ENCODE data around the gene GNG7. TPM values are rescaled to one million over a fixed set of nuclear protein-coding genes. Genes with fewer than 3 reads are reported as not detected.

The GNG7 gene
- total and polyA plus RNA-seq, 2 experiments from 2014 or later: 0.11 to 0.13 TPM

GRCh38 chr19:2477732-2478191, 224.7 kb downstream of the GNG7 start:
- WGBS, 2 experiments (ENCODE audit: low coverage in 1 of 2, low lambda C conversion rate in 2 of 2, missing lambda C conversion rate in 2 of 2): 1 to 2% methylated on average over 21 of the region's 21 CpGs
- in situ Hi-C loops (cut with MboI): no loop called here
- no peak for TF ChIP-seq EZH2phosphoT487 (IDR thresholded peaks at IDR 0.05; ENCODE audit: insufficient read depth, low read depth)
- no peak for TF ChIP-seq EZH2 (IDR thresholded peaks at IDR 0.05; ENCODE audit: insufficient read depth, poor library complexity, severe bottlenecking)

GRCh38 chr19:2477141-2477710, 225.3 kb downstream of the GNG7 start:
- H3K36me3 ChIP-seq (ENCODE audit: low read depth): peaks cover 11% of the 10 kb centered on the region
- H3K9me2 ChIP-seq (ENCODE audit: insufficient read depth): no peaks in the 10 kb centered on the region
- no peak overlapping the region for H2AFZ ChIP-seq
- peak overlapping the region; percentile 98 for H3K9ac ChIP-seq
- peak; percentile 63 for DNase-seq
- no peaks in the 10 kb centered on the region for H4K20me1 ChIP-seq (ENCODE audit: insufficient read depth)
- H3K4me1 ChIP-seq (ENCODE audit: insufficient read depth): no peaks in the 10 kb centered on the region
- H3K79me2 ChIP-seq (ENCODE audit: insufficient read depth): peaks cover 32% of the 10 kb centered on the region
- H3K4me2 ChIP-seq (ENCODE audit: unreplicated experiment): peak overlapping the region; percentile 94
- H3K27ac ChIP-seq: peak overlapping the region; percentile 93
- no peak for TF ChIP-seq EZH2 (IDR thresholded peaks at IDR 0.05; ENCODE audit: insufficient read depth, poor library complexity, severe bottlenecking)
- TF ChIP-seq EZH2phosphoT487 (IDR thresholded peaks at IDR 0.05; ENCODE audit: insufficient read depth, low read depth): no peak
- 0% methylated on average over 22 to 26 of the region's 27 CpGs for WGBS, 2 experiments (ENCODE audit: low coverage in 1 of 2, low lambda C conversion rate in 2 of 2, missing lambda C conversion rate in 2 of 2)
- in situ Hi-C loops (cut with MboI): no loop called here
- H3K9me3 ChIP-seq (ENCODE audit: low read depth): no peaks in the 10 kb centered on the region
- H3K4me3 ChIP-seq: peak overlapping the region; percentile 100
- no peaks in the 10 kb centered on the region for H3K27me3 ChIP-seq (replicated peaks; ENCODE audit: insufficient read depth)
- peaks cover 32% of the 10 kb centered on the region for H3F3A ChIP-seq (ENCODE audit: insufficient read depth)

More at GRCh38 chr19:2477732-2478191, 224.7 kb downstream of the GNG7 start:
- peaks cover 32% of the 10 kb centered on the region for H3K79me2 ChIP-seq (ENCODE audit: insufficient read depth)
- H3F3A ChIP-seq (ENCODE audit: insufficient read depth): peaks cover 32% of the 10 kb centered on the region
- peak overlapping the region; percentile 98 for H3K9ac ChIP-seq
- H3K4me2 ChIP-seq (ENCODE audit: unreplicated experiment): peak overlapping the region; percentile 94
- H2AFZ ChIP-seq: no peak overlapping the region
- peaks cover 11% of the 10 kb centered on the region for H3K36me3 ChIP-seq (ENCODE audit: low read depth)
- DNase-seq: peak; percentile 64
- no peaks in the 10 kb centered on the region for H3K9me2 ChIP-seq (ENCODE audit: insufficient read depth)
- peak overlapping the region; percentile 93 for H3K27ac ChIP-seq
- no peaks in the 10 kb centered on the region for H3K4me1 ChIP-seq (ENCODE audit: insufficient read depth)
- no peaks in the 10 kb centered on the region for H3K9me3 ChIP-seq (ENCODE audit: low read depth)
- peak overlapping the region; percentile 100 for H3K4me3 ChIP-seq
- no peaks in the 10 kb centered on the region for H3K27me3 ChIP-seq (replicated peaks; ENCODE audit: insufficient read depth)
- no peaks in the 10 kb centered on the region for H4K20me1 ChIP-seq (ENCODE audit: insufficient read depth)

GRCh38 chr19:2476451-2477140, 225.9 kb downstream of the GNG7 start:
- WGBS, 2 experiments (ENCODE audit: low coverage in 1 of 2, low lambda C conversion rate in 2 of 2, missing lambda C conversion rate in 2 of 2): 1% methylated on average over 33 of the region's 42 CpGs
- in situ Hi-C loops (cut with MboI): no loop called here
- H3K4me1 ChIP-seq (ENCODE audit: insufficient read depth): no peaks in the 10 kb centered on the region

GRCh38 chr19:2475702-2476450, 226.6 kb downstream of the GNG7 start, which contains the start of gene GADD45B:
TSS of gene GADD45B (plus strand) at chr19:2476127. CDS start at chr19:2476359, 232 bp downstream.
- Histone ChIP-seq H4K20me1 (ENCODE audit: insufficient read depth) (no peaks in the 10 kb centered on the region), H3K9ac (peak within 1 kb of the TSS; percentile 98), H2AFZ (peak within 1 kb of the TSS; percentile 26; the same call in 1 of the 2 replicates), H3K27ac (peak within 1 kb of the TSS; percentile 93), H3K9me3 (ENCODE audit: low read depth) (no peaks in the 10 kb centered on the region), H3K27me3 (replicated peaks; ENCODE audit: insufficient read depth) (no peaks in the 10 kb centered on the region), H3K4me3 (peak within 1 kb of the TSS; percentile 100), H3K9me2 (ENCODE audit: insufficient read depth) (no peaks in the 10 kb centered on the region), H3K4me2 (ENCODE audit: unreplicated experiment) (peak within 1 kb of the TSS; percentile 94), H3K79me2 (ENCODE audit: insufficient read depth) (peaks cover 32% of the 10 kb centered on the region), H3K36me3 (ENCODE audit: low read depth) (peaks cover 11% of the 10 kb centered on the region), H3K4me1 (ENCODE audit: insufficient read depth) (no peaks in the 10 kb centered on the region), H3F3A (ENCODE audit: insufficient read depth) (peaks cover 32% of the 10 kb centered on the region)
- TF ChIP-seq EZH2 (IDR thresholded peaks at IDR 0.05; ENCODE audit: insufficient read depth, poor library complexity, severe bottlenecking) (no peak), EZH2phosphoT487 (IDR thresholded peaks at IDR 0.05; ENCODE audit: insufficient read depth, low read depth) (no peak)
- WGBS, 2 experiments (ENCODE audit: low coverage in 1 of 2, low lambda C conversion rate in 2 of 2, missing lambda C conversion rate in 2 of 2): 1% methylated on average over 43 to 69 of the region's 70 CpGs
- in situ Hi-C loops (cut with MboI): no loop called here
- DNase-seq: peak; percentile 98

More at GRCh38 chr19:2476451-2477140, 225.9 kb downstream of the GNG7 start:
- Histone ChIP-seq H3F3A (ENCODE audit: insufficient read depth) (peaks cover 32% of the 10 kb centered on the region), H3K9me3 (ENCODE audit: low read depth) (no peaks in the 10 kb centered on the region), H3K27ac (peak overlapping the region; percentile 93), H3K27me3 (replicated peaks; ENCODE audit: insufficient read depth) (no peaks in the 10 kb centered on the region), H4K20me1 (ENCODE audit: insufficient read depth) (no peaks in the 10 kb centered on the region), H3K79me2 (ENCODE audit: insufficient read depth) (peaks cover 32% of the 10 kb centered on the region), H3K4me3 (peak overlapping the region; percentile 100), H2AFZ (no peak overlapping the region), H3K36me3 (ENCODE audit: low read depth) (peaks cover 11% of the 10 kb centered on the region), H3K9me2 (ENCODE audit: insufficient read depth) (no peaks in the 10 kb centered on the region), H3K9ac (peak overlapping the region; percentile 98), H3K4me2 (ENCODE audit: unreplicated experiment) (peak overlapping the region; percentile 94)
- peak; percentile 88 for DNase-seq
- TF ChIP-seq EZH2phosphoT487 (IDR thresholded peaks at IDR 0.05; ENCODE audit: insufficient read depth, low read depth) (no peak), EZH2 (IDR thresholded peaks at IDR 0.05; ENCODE audit: insufficient read depth, poor library complexity, severe bottlenecking) (no peak)
